Measurements from ENCODE around the gene SLC8A2.
A peak's percentile ranks its signal among the peaks of the same experiment; 100 is the strongest.

SLC8A2 gene, protein sequence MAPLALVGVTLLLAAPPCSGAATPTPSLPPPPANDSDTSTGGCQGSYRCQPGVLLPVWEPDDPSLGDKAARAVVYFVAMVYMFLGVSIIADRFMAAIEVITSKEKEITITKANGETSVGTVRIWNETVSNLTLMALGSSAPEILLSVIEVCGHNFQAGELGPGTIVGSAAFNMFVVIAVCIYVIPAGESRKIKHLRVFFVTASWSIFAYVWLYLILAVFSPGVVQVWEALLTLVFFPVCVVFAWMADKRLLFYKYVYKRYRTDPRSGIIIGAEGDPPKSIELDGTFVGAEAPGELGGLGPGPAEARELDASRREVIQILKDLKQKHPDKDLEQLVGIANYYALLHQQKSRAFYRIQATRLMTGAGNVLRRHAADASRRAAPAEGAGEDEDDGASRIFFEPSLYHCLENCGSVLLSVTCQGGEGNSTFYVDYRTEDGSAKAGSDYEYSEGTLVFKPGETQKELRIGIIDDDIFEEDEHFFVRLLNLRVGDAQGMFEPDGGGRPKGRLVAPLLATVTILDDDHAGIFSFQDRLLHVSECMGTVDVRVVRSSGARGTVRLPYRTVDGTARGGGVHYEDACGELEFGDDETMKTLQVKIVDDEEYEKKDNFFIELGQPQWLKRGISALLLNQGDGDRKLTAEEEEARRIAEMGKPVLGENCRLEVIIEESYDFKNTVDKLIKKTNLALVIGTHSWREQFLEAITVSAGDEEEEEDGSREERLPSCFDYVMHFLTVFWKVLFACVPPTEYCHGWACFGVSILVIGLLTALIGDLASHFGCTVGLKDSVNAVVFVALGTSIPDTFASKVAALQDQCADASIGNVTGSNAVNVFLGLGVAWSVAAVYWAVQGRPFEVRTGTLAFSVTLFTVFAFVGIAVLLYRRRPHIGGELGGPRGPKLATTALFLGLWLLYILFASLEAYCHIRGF

DNA sequence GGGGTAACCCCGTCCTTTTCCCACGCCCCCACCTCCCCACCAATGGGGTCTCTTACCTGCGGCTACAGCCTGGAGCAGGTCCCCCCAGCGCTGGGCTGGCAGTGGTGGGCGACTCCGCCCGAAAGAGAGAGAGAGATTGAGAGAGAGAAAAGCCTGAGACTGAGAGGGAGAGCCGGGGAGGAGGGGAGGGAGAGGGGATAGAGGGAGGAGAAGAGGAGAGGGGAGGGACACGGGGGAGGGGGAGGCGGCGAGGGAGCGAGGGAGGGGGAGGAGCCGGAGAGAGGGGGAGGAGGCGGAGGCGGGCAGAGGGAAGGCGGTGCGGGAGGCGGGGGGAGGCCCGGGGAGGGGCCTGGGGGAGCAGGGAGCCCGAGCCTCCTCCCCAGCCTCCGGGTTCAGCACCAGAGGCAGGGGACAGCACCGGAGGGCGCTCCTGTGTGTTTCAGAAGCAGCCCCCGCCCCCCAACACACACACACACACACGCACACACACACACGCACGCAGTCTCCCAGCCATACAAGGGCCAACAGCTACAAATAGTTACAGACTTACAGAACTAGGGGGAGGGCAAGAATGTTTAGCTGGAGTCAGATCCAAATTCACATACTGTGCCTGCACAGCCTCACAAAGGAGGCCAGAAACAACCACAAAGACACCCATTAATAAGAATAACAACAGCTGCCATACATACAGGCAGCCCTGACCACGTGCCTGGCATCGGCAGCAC, at the start of gene SLC8A2:
SLC8A2 (minus strand) TSS at position 161 of the 725 bp plus-strand sequence. CDS start 5,490 bp downstream, outside the sequence.
- DNase-seq (ENCODE audit: low spot score): peak; percentile 89

DNA sequence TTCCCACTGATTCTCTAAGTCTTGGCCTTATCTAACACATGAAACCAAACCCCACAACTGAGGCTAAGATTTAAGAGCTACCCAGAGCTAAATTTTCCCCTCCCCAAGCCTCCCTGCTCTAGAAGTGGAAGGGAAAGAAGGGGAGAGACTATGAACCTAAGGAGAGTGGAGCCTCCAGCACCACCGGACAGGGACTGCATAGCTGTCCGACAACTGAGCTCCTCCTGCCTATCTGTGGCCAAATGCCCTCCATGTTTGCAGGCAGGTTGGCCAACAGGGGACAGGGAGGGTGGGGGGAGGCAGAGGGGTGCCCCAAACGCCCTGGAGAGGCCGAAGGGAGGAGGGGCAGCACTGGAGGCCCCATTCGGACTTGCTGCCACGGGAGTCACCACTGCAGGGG, 49.1 kb upstream of the SLC8A2 start:
- DNase-seq (ENCODE audit: low spot score): no peak

DNA sequence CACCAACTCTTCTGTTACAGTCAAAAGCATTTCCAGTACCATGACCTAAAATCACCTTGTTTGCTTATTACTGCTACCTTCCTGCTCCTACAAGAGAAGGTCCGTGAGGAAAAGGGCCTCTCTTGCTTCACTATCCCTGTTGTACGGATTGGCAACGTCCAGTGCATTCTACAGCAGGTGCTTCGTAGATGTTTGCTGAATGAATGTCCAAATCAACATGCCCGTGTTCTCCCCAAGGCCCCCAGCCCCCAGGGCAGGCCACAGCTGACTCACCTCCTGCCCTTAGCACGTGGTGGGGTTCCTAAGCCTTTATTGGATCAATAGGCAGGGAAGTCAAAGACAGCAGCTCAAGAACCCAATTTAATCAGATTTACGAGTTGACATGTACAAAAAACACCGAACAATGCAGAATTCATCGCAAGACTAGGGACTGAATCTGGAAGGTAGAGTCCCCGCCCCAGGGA, 48.7 kb upstream of the SLC8A2 start:
- no peak for DNase-seq (ENCODE audit: low spot score)

DNA sequence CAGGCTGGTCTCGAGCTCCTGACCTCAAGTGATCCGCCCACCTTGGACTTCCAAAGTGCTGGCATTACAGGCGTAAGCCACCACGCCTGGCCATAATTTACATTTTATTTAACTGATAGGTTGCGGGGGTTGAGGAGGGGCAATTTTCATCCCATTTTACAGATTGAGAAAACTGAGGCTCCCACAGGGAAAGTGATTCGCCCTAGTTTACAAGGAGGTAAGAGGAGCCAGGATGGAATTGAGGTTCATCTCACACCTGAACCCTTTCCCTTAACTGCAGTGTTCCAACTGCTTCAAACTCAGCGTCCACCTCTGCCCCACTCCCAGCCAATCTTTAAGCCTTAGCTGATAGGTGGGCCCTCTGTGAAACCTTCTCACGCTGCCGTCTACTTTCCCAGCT, 47.2 kb upstream of the SLC8A2 start:
- DNase-seq (ENCODE audit: low spot score): no peak

DNA sequence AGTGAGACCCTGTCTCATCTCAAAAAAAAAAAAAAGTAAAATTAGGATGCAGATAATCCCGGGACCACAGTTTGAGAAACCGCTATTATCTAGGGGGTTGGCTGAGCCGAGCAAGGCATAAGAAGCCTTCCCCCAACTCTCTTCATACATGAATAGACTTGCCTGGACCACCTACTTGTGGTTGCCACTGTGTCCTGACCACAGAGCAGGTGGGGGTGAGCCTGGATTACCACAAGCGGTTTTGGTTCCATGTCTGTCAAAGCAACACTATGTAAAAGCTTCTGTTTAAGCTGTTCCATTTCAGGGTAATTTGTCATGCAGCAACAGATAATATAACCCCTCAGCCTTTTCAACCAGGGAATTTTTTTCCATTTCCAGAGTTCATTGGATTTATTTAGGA, 46.4 kb upstream of the SLC8A2 start:
- DNase-seq (ENCODE audit: low spot score): no peak

DNA sequence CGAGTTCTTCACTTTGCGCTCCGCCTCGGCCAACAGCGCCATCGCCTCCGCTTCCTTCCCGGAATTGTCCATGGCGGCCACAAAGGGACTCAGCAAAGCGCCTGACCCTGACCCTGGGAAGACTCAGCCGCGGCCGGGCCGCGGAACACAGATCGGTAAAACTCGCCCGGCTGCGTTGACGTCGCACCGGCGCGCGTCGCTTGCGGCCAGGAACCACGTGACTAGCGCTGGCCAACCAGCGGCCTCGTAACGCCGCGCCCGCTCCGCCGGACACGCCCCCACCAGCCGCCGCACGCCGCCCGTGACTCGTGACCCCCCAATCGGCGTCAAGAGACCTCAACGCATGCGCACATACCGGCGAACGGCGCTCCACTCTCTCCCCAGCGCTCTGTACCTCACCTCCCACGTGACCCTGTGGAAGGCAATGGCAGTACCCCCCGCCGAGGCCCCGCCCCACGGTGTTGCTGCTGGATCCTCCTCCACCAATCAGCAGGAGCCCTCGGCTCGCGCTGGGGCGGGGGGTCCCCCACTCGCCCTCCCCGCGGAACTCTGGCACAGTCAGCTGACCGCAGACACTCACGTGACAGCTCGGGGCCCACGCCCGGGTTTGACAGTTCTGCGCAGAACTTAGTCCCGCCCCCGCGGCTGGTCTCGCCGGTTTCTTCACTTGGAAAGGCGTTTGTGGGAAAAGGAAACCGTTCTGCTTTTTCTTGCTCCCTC, 43.3 kb upstream of the SLC8A2 start, which contains the start of gene NAPA:
NAPA (minus strand) TSS at position 195 of the 720 bp plus-strand sequence; CDS start at position 72, 123 bp downstream.
- peak; percentile 100 for DNase-seq (ENCODE audit: low spot score)

DNA sequence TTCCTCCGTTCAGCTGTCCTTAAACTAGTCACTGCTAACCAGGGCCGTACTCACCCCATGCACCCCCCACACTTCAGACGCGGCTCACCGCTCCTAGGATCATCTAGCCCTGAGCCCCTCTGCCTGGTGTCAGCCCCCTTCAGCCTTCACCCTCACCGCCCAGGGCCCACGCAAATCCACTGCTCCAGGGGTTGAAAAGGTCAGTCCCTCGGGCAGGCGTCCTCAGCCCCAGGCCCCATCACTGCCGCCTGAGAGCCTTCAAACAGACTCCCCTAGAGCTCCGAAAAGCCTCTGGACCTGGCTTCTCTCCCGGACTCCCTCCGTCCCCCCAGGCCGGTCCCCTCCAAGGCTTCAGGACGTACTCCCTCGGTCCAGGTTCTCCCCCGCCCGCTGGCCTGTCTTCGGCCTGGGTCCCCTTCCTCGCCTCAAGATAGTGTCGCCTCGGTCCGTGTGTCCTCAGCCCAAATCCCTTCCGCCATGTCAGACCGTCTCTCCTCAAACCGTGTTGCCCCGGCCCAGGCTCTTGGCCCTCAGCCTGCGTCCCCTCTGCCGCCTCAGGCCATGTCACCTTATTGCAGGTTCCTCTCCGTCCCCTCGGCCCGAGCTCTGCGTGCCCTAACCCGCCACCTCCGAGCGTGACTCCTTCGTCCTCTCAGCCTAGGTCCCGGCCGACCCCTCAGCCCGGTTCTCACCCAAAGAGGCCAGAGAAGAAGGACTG, 42.6 kb upstream of the SLC8A2 start:
- DNase-seq (ENCODE audit: low spot score): no peak

DNA sequence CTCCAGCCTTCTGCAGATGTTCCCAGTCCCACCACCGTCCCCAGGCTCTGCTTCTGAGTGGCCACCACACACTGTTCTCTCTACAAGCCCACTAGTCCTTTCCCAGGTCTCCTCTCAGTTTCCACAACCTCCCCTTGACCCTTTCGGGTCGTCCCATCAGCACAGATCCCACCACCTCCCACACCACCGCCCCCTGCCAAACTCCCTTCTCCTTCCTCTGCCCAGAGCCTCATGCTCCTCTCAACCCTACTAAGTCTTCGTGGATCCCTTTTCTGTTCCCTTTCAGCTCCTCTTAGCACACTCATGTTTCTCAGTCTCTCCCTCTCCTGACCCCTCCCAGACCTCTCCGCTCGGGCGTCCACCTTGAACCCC, 41.2 kb upstream of the SLC8A2 start:
- DNase-seq (ENCODE audit: low spot score): no peak

DNA sequence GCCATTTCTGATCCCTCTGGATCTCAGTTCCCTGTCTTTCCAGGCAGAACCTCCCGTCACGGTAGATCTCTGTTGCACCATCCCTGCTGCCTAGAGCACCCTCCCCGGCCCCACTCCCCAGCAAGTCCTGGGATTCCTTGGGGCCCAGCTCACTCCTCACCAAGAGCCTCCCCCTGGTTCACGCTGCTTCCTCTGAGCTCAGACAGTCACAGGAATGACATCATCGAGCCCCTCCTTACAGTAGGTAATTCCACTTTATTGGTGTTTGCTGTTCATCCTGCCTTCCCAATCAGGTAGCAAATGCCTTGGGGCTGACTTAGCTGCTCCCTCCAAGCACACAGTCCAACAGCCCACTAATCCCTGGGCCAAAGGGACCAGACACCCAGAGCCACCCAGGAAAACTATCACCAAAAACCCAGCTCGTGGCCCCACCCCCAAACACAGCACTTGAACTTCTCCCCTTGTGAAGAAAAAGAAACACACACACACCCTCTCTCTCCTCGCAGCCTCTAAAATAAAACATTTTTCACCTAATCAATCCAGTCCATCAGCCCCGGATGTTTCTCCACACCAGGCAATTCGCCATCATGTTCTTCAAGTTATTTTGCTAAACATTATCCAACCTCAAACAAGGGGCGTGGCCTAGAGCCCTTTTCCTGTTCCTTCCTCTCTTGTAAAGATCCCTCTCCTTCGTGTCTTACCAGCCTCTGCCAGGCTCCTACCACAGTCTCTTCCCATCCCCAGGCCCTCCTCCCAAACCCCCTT, 40.7 kb upstream of the SLC8A2 start:
- no peak for DNase-seq (ENCODE audit: low spot score)

DNA sequence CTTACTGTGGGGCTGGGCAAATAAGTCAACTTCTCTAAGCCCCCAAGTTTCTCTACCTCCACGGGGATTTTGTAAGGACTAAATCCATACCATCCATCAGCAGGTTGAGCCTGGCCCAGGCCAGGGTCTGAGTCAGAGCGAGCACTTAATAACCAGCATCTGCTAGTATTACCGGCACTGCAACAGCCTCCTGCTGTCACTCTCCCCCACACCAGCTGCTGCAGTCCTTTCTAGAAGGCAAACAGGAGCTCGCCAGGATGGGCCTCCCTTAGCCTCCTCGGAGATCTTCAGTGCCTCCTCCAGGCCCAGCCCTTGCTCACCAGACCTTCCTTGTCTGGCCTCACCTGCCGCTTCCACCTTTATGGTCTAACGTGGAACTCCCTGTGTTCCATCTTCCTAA, 40.0 kb upstream of the SLC8A2 start:
- DNase-seq (ENCODE audit: low spot score): no peak

DNA sequence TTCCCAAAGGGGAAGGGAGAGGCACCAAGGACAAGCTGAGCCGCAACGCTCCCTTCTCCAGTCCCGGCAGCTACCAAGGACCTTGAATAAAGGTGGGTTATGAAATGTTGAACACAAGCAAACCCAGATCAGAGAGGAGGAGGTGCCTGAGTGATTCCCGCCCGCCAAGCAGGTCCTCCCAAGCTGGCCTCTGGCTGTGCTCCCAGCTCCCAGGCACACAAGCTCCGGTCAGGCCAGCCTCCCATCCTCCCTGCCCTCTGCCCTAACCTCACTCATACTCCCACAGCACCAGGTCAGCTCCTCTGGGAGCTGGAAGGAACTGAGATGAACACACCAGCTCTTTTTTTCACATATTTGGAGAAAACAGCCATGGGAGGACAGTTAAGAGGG, 39.4 kb upstream of the SLC8A2 start:
- no peak for DNase-seq (ENCODE audit: low spot score)

DNA sequence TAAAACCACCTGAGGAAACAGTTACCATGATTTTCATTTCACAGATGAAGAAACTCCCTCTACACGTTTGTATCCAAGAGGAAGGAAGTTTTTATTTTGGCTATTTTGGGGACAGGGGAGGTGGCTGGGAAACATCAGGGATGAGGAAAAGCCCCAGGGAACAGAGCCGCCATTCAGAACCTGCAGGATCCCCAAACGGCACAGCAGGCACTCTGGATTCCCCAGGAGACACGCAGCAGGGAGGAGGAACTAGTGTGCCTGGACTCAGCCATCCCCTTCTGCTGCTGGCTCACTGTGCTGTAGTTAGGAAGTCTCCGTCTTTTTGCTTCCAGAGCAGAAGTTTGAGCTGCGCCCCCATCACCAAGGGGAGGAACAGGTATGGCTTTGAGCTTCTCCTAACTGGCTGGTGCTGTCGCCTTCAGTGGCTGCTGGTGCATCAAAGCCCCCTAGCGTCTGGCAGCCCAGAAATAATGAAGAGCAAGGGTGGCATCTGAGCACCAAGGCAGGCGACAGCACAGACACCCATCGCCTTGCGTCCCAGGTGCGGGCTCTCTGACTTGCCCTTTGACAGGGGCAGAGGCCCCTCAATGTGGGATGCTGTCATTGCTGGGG, 38.9 kb upstream of the SLC8A2 start:
- no peak for DNase-seq (ENCODE audit: low spot score)

DNA sequence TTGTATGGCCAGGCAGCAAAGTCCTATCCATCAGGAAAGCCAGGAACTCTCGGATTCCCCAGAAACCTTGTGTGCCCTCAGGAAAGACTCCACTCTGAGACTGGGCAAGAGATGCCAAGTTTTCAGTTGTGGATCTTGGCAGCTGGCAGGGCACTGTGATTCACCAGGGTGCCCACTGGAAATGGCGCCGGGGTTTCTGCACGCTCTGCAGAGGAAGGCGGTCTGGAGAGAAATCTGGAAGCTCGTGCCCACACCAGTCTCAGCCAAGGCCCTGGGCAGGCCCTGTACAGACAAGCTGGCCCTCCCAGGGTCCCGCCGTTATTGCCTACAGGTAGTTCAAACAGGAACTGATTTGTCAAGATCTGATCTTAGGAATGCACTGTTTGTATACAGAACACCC, 38.3 kb upstream of the SLC8A2 start:
- no peak for DNase-seq (ENCODE audit: low spot score)

DNA sequence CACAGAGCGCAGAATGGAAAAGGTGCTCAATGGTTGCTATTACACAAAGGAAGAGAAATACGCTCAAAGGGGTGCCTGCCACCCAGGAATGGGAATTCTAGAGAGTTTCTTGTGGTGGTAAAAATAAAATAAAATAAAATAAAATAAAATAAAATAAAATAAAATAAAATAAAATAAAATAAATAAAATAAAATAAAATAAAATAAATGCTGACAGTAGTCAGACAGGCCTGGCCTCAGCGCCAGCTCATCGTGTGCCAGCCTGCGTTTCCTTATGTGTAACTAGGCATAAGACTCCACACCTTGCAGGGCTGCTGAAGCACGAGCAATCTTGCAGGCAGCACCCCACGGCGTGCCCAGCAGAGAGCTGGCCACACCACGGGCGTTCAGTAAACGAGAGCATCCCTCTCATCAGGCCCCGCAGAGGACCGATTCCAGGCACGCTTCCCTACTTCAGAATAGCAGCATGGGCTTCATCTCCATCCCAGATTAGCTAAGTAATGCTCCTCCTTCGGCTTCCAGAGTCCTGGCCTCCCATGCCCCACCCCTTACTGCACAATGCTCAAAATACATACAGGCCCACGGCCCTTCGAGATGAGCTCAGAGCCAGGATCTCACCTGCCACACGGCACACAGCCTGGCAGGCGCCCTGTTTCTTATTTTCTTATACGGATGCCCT, 37.6 kb upstream of the SLC8A2 start:
- DNase-seq (ENCODE audit: low spot score): no peak

DNA sequence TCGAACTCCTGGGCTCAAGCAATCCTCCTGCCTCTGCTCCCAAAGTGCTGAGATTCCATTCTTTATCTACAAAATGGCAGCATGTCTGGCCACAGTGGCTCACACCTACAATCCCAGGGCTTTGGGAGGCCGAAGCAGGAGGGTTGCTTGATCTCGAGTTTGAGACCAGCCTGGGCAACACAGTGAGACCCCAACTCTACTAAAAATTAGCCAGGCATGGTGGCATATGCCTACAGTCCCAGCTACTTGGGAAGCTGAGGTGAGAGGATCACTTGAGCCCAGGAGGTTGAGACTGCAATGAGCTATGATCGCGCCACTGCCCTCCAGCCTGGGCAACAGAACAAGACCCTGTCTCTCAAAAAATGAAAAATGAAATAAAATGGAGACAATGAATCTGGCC, 37.0 kb upstream of the SLC8A2 start:
- DNase-seq (ENCODE audit: low spot score): no peak

DNA sequence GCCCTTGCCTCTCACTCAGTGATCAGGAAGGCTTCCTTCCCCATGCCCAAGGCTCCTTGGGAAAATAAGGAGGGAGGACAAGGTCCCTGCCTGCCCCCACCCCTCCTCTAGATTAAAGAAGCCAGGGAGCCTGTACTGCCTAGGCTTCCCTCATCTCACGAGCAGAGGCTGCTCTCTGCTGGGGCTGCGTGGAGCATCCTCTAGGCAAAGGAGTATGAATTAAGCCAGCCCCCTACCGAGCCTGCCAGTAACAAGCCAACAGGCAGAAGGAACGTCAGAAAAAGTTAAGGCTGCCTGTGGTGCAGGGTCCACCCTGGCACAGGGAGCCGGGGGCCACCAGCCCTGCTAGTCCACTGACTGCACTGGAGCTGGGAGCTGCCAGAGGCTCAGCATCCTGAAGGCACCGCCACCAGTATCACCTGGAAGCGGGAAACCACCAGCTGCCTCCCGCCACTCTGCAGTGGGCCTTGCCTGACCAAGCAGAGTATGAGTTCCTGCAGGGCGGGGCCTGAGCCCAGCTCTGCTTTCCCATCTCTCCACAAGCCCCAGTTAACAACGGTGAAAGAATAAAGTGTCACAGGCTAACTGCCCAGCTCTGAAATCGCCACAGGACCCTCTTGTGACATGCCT, 36.3 kb upstream of the SLC8A2 start:
- no peak for DNase-seq (ENCODE audit: low spot score)

DNA sequence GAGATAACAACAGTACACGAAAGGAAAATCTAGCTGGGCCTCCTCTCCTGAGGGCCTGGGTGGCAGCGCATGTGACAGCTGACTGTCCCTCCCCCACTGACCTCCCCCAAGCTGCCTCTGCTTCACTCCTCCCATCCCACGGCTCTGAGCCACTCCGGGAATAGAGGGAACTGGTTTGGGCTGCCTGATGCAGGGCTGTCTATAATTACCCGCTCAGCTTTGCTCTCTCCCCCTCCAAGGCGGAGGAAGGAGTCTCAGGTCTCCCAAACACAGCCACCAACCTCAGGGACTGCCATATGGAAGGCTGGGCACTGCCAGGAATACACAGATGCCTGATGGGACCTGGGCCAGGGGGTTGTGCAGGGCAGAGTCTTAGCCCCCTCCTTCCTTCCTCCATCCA, 35.3 kb upstream of the SLC8A2 start:
- no peak for DNase-seq (ENCODE audit: low spot score)

DNA sequence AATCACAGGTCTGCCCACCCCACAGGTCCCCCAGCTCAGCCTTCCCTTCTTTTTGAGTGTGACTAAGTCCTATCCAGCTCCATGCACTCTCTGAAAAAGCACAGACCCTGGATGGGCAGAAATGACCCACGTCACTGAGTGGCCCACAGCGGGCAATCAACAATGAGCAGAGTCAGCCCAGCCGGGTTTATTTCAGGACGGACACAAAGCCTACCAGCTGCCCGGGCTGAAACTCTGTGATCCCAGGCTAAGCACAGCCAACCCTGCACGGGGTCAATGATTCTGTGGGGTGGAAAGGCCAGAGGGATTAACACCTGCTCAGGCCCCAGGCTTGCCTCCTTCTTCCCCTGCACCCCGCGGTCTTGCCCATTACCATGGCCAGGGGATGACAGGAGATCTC, 34.8 kb upstream of the SLC8A2 start:
- DNase-seq (ENCODE audit: low spot score): no peak

DNA sequence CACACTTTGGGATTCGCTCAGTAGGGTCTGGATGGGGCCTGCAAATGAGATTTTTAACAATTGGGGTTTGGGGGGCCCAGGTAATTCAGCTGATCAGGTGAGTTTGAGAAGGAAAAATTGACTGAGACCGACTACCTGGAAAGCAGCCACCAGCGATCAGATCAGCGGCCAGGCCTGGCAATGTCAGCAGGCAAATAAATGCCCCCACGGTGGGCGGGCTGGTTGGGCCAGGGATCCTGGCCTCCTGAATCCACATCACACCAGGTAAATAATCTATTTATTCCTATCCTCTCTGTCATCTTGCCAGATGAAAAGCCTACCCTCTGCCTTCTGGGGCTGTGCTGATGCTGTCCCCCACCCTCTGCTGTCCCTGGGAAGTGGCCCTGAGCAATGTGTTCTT, 33.8 kb upstream of the SLC8A2 start:
- DNase-seq (ENCODE audit: low spot score): no peak
